Activated CD8-positive, alpha-beta T cell treated with anti-CD3 and anti-CD28 coated beads, Interleukin-2, amount 10 ng/mL, durations not matched to agents 7 days and 5 days (primary cell): ENCODE measurements around the gene NDE1. TPM values are rescaled to one million over a fixed set of nuclear protein-coding genes. Genes with fewer than 3 reads are reported as not detected.

Experiments used
- ATAC-seq: fragments of 150-1000 bp; cut with Tn5 transposase; one replicate; pipeline ENCODE4 v1.10.0; 2021; ENCODE audit warnings: moderate library complexity
- CTCF ChIA-PET: fragments of 350-600 bp; sonication (Branson Sonifier 250); formaldehyde crosslinking; loops from one replicate; lab custom pipeline; 2021; ENCODE audit warnings: antibody characterized with exemption; lab: Charles Lee
- POLR2A ChIA-PET: fragments of 350-600 bp; sonication (Branson Sonifier 250); formaldehyde crosslinking; loops from one replicate; lab custom pipeline; 2021; ENCODE audit warnings: antibody characterized with exemption; lab: Charles Lee
- DNase-seq: peaks from one replicate; pipeline ENCODE4 v3.0.0-alpha.2; 2020
- H3K27ac Mint-ChIP-seq: one replicate; pipeline ENCODE4 v1.8.0; 2021; ENCODE audit warnings: mild to moderate bottlenecking, mixed read lengths
- H3K27me3 Mint-ChIP-seq: one replicate; pipeline ENCODE4 v1.8.0; 2021; ENCODE audit warnings: low read depth, mixed read lengths
- H3K36me3 Mint-ChIP-seq: one replicate; pipeline ENCODE4 v1.8.0; 2021; ENCODE audit warnings: low read depth, mixed read lengths
- H3K4me1 Mint-ChIP-seq: one replicate; pipeline ENCODE4 v1.8.0; 2021; ENCODE audit warnings: low read depth, mixed read lengths
- H3K4me3 Mint-ChIP-seq: one replicate; pipeline ENCODE4 v1.8.0; 2021; ENCODE audit warnings: mild to moderate bottlenecking, mixed read lengths
- H3K9me3 Mint-ChIP-seq: one replicate; pipeline ENCODE4 v1.8.0; 2022; ENCODE audit warnings: mixed read lengths; ENCODE audit not compliant: insufficient read depth
- total RNA-seq, 2 experiments: library from RNA; stranded (reverse); gene quantifications; one replicate each; pipeline ENCODE4 v1.2.3, GENCODE V29; 2021

Gene NDE1
- total RNA-seq, 2 experiments from 2014 or later: 140 to 141 TPM

DNA sequence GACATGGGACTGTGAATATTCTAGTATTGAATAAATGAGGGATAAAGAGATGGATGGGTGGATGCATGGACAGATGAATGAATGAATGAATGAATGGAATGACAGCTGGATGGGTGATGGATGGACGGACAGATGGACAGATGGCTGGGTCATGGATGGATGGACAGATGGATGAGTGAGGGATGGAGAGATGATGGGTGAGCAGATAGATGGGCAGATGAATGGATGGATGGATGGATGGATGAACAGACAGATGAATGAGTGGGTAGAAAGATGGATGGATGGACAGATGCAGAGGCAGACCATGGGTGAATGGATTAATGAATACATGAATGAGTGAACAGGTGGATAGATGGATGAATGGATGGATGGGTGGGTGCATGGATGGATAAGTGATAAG is 110.1 kb downstream of the NDE1 start:
- no peak for ATAC-seq
- no peak for DNase-seq
- no peaks in the 10 kb centered on the region for H3K36me3 Mint-ChIP-seq
- peaks cover 7% of the 10 kb centered on the region for H3K27me3 Mint-ChIP-seq
- H3K4me1 Mint-ChIP-seq: peaks cover 9% of the 10 kb centered on the region
- CTCF ChIA-PET: interaction anchor here (0.6 to 1.0 kb wide), 3 partner anchors 56 to 63 kb away, joined by 3 read pairs; no protein-coding TSS in a partner anchor
- POLR2A ChIA-PET: interaction anchor here (0.7 kb wide), 1 partner anchor 18 kb away, joined by 3 read pairs; no protein-coding TSS in a partner anchor
- no peak overlapping the region for H3K27ac Mint-ChIP-seq
- no peaks in the 10 kb centered on the region for H3K9me3 Mint-ChIP-seq
- H3K4me3 Mint-ChIP-seq: no peak overlapping the region

DNA sequence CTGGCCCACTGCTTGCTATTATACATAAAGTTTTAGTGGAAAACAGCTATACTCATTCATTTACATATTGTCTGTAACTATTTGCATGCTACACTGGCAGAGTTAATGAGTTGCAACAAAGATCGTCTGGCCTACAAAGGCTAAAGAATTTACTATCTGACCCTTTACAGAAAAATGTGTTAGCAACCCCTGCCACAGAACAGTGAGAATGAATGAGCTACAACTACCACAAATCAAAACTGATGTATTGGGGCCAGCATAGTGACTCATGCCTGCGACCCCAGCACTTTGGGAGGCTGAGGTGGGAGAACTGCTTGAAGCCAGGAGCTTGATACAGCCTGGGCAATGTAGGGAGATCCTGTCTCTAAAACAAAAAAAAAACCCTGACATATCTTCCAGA is 114.1 kb downstream of the NDE1 start:
- POLR2A ChIA-PET: no interaction called here
- CTCF ChIA-PET: interaction anchor here (0.9 to 2.0 kb wide), 3 partner anchors 8 to 57 kb away, joined by 3 to 5 read pairs (median 4); no protein-coding TSS in a partner anchor
- no peak overlapping the region for H3K27ac Mint-ChIP-seq

DNA sequence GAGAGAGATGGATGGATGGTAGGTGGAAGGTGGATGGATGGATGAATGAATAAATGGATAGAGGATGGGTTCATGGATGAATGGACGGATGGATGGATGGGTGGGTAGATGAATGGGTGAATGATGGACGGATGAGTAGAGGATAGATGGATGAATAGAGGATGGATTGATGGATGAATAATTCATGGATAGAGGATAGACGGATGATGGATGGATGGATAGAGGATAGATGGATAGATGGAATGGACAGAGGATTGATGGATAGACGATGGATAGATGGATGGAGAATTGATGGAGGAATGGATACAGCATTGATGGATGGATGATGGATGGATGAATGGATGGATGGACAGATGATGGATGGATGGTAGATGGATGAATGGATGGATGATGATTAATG is 115.1 kb downstream of the NDE1 start:
- POLR2A ChIA-PET: no interaction called here
- no peak for ATAC-seq
- CTCF ChIA-PET: interaction anchor here (0.5 to 2.4 kb wide), 10 partner anchors 11 to 363 kb away, joined by 3 to 11 read pairs (median 3); no protein-coding TSS in a partner anchor
- Mint-ChIP-seq H3K9me3 (no peaks in the 10 kb centered on the region), H3K27ac (no peak overlapping the region), H3K36me3 (no peaks in the 10 kb centered on the region), H3K27me3 (peaks cover 7% of the 10 kb centered on the region), H3K4me3 (no peak overlapping the region), H3K4me1 (peaks cover 3% of the 10 kb centered on the region)
- DNase-seq: no peak

More for the DNA sequence above, 114.1 kb downstream of the NDE1 start:
- Mint-ChIP-seq H3K36me3 (no peaks in the 10 kb centered on the region), H3K9me3 (no peaks in the 10 kb centered on the region), H3K4me3 (no peak overlapping the region), H3K4me1 (peaks cover 3% of the 10 kb centered on the region), H3K27me3 (peaks cover 7% of the 10 kb centered on the region)
- DNase-seq (no peak), ATAC-seq (no peak)

DNA sequence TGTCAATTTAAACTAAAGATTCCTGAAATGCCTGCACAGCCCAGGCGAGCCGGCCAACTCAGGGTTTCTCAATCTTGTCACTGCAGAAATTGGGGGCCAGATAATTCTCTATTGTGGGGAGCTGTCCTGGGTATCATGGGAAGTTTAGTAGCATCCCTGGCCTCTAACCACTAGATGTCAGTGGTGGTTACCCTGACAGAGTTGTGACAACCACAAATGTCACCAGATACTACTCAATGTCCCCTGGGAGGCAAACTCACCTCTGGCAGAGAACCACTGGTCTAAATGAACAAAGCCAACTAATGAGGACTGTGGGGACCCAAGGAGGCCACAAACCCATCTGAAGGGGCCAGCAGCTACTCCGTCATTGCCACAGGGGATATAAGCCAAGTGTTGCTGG is 115.8 kb downstream of the NDE1 start:
- H3K27ac Mint-ChIP-seq: no peak overlapping the region
- H3K36me3 Mint-ChIP-seq: no peaks in the 10 kb centered on the region
- DNase-seq (peak; percentile 60), ATAC-seq (peak; percentile 79)
- ChIA-PET POLR2A (no interaction called here), CTCF (interaction anchor here (0.5 to 2.4 kb wide), 10 partner anchors 11 to 362 kb away, joined by 3 to 11 read pairs (median 3); no protein-coding TSS in a partner anchor)
- H3K27me3 Mint-ChIP-seq: peaks cover 7% of the 10 kb centered on the region
- no peak overlapping the region for H3K4me3 Mint-ChIP-seq
- H3K9me3 Mint-ChIP-seq: no peaks in the 10 kb centered on the region
- H3K4me1 Mint-ChIP-seq: peaks cover 3% of the 10 kb centered on the region

DNA sequence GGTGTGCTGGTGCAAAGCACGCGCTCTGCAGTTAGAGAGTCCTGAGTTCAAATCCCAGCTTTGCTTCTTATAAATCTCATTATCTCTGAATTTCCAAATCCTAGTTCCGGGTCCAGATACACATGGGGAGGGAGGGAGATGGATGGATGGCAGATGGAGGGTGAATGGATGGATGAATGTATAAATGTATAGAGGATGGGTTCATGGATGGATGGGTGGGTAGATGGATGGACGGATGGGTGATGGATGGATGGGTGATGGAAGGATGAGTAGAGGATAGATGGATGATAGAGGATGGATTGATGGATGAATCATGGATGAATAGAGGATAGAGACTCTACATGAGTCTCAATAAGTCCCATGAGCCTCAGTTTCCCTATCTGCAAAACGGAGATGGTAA is 116.9 kb downstream of the NDE1 start:
- ChIA-PET CTCF (interaction anchor here (1.5 to 2.4 kb wide), 3 partner anchors 10 to 361 kb away, joined by 3 to 11 read pairs (median 6); no protein-coding TSS in a partner anchor), POLR2A (no interaction called here)
- DNase-seq: no peak
- Mint-ChIP-seq H3K27ac (no peak overlapping the region), H3K27me3 (peaks cover 4% of the 10 kb centered on the region), H3K36me3 (no peaks in the 10 kb centered on the region), H3K4me1 (peaks cover 3% of the 10 kb centered on the region), H3K9me3 (no peaks in the 10 kb centered on the region), H3K4me3 (no peak overlapping the region)
- no peak for ATAC-seq

DNA sequence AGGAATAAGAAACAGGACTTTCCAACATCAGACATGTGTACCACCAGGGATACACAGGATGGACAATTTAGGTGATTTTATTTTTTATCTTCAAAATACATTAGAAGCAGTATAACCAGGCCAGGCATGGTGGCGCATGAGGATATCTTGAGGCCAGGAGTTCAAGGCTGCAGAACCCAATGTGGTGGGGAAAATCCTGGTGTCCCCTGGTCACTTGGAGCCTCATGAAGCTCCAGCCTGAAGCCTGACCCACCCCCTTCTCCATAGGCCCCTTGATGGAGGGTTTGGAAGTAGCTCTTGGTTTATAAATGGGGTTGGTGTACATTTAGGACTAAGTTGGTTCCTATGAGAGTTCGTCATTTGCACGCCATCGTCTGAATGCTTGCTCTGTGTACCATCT is 118.2 kb downstream of the NDE1 start:
- H3K27ac Mint-ChIP-seq: no peak overlapping the region
- DNase-seq (no peak), ATAC-seq (no peak)
- peaks cover 3% of the 10 kb centered on the region for H3K4me1 Mint-ChIP-seq
- H3K36me3 Mint-ChIP-seq: no peaks in the 10 kb centered on the region
- ChIA-PET POLR2A (no interaction called here), CTCF (interaction anchor here (0.7 kb wide), 1 partner anchor 359 kb away, joined by 3 read pairs; no protein-coding TSS in a partner anchor)
- H3K27me3 Mint-ChIP-seq: no peaks in the 10 kb centered on the region
- no peaks in the 10 kb centered on the region for H3K9me3 Mint-ChIP-seq
- H3K4me3 Mint-ChIP-seq: no peak overlapping the region

DNA sequence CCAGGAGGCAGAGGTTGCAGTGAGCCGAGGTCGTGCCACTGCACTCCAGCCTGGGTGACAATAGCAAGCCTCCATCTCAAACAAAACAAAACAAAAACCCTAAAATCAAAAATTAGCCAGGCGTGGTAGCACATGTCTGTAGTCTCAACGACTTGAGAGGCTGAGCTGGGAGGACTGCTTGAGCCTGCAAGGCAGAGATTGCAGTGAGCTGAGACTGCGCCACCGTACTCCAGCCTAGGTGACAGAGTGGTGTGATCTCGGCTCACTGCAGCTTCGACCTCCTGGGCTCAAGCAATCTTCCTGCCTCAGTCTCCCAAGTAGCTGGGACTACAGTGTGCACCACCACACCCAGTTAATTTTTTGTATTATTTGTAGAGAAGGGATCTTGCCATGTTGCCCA is 119.2 kb downstream of the NDE1 start:
- H3K4me3 Mint-ChIP-seq: no peak overlapping the region
- POLR2A ChIA-PET: no interaction called here
- DNase-seq (no peak), ATAC-seq (no peak)
- no peaks in the 10 kb centered on the region for H3K9me3 Mint-ChIP-seq
- CTCF ChIA-PET: interaction anchor here (0.7 kb wide), 1 partner anchor 358 kb away, joined by 3 read pairs; no protein-coding TSS in a partner anchor
- H3K36me3 Mint-ChIP-seq: no peaks in the 10 kb centered on the region
- peaks cover 3% of the 10 kb centered on the region for H3K4me1 Mint-ChIP-seq
- H3K27ac Mint-ChIP-seq: no peak overlapping the region
- peaks cover 3% of the 10 kb centered on the region for H3K27me3 Mint-ChIP-seq

DNA sequence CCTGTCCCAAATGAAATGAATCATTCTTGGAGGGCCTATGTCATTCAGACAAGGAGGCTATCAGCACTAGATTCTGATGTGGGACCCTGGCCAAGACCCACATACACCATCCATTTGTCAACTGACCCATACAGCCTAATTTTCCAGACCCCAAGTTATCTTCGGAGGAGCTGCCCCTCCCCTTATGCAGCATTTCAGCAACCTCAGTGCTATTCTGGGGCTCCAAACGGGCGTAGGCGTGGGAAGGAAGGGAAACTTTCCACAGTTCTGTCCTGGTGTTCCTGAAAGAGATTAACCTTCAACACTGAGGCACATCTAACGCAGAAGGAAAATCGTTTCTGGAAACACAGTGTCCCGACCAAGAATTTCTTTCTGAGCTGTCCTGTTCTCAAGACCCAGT is 120.1 kb downstream of the NDE1 start:
- DNase-seq (no peak), ATAC-seq (no peak)
- no peak overlapping the region for H3K27ac Mint-ChIP-seq
- peaks cover 3% of the 10 kb centered on the region for H3K4me1 Mint-ChIP-seq
- no peaks in the 10 kb centered on the region for H3K36me3 Mint-ChIP-seq
- CTCF ChIA-PET: no interaction called here
- no peaks in the 10 kb centered on the region for H3K9me3 Mint-ChIP-seq
- H3K4me3 Mint-ChIP-seq: no peak overlapping the region
- H3K27me3 Mint-ChIP-seq: peaks cover 3% of the 10 kb centered on the region
- POLR2A ChIA-PET: no interaction called here

DNA sequence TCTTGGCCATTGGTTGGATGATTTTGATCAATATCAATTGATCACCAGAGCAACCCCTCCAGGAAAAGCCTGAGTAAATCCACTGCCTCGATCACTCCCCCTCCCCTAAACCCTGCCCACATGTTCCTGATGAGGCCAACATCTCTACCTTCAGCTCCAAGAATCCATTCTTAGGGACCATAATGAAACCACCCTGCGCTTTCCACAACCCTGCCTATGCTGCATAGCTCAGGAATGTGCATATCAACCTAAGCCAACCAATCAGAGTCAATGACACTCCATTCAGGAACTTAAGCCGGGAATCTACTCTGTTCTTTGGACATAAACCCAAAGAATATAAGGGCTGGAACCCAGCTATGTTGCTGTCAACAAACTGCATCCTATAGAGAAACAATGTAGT is 120.5 kb downstream of the NDE1 start:
- Mint-ChIP-seq H3K27ac (no peak overlapping the region), H3K4me3 (no peak overlapping the region)

DNA sequence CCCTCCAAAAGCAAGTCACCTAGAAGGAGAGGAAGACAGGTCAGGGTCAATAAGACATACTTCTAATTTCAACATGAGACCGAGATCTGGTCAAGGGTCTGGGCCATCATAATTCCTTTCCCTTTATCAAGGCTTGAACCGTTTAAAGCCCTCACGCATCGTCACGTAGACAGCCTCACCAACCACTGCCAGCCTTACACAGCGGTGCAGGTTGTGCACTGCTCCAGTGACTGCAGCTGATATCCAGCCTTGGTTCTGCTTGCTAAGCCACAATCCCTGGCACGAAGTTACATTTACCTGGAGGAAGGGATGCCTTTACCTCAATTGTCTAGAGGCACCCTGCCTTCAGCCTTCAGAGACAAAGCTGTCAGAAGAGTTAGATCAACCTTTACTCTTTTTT is 121.6 kb downstream of the NDE1 start:
- Mint-ChIP-seq H3K4me1 (no peaks in the 10 kb centered on the region), H3K27ac (no peak overlapping the region), H3K27me3 (peaks cover 8% of the 10 kb centered on the region), H3K4me3 (no peak overlapping the region), H3K9me3 (no peaks in the 10 kb centered on the region), H3K36me3 (no peaks in the 10 kb centered on the region)
- CTCF ChIA-PET: interaction anchor here (0.9 kb wide), 1 partner anchor 16 kb away, joined by 5 read pairs; no protein-coding TSS in a partner anchor
- no peak for ATAC-seq
- no peak for DNase-seq
- POLR2A ChIA-PET: no interaction called here

More for the DNA sequence above, 120.5 kb downstream of the NDE1 start:
- Mint-ChIP-seq H3K27me3 (peaks cover 5% of the 10 kb centered on the region), H3K9me3 (no peaks in the 10 kb centered on the region), H3K4me1 (peaks cover 3% of the 10 kb centered on the region), H3K36me3 (no peaks in the 10 kb centered on the region)
- no peak for DNase-seq
- ChIA-PET CTCF (no interaction called here), POLR2A (no interaction called here)
- no peak for ATAC-seq

DNA sequence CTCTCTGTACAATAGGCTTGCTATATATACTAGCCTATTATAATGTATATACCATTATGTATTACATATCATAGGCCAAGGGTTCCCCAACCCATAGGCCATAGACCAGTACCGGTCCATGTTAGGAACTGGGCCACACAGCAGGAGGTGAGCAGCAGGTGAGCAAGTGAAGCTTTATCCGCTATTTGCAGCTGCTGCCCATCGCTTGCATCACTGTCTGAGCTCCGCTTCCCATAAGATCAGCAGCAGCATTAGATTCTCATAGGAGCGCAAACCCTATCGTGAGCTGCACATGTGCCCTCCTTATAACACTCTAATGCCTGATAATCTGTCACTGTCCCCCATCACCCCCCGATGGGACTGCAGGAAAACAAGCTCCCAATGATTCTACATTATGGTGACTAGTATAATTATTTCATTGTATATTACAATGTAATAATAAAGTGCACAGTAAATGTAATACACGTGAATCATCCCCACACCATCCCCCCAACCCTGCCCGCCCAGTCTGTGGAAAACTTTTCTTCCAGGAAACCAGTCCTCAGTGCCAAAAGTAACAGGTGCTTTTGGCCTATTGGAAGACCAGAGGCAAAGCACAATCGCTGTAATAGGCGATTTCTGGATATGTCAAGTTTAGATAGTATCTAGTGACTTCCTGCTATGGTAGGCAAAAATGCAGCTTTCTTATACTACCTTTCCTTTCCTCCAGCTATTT is 122.7 kb downstream of the NDE1 start:
- CTCF ChIA-PET: interaction anchor here (0.9 kb wide), 1 partner anchor 17 kb away, joined by 5 read pairs; no protein-coding TSS in a partner anchor
- ATAC-seq (no peak), DNase-seq (no peak)
- Mint-ChIP-seq H3K27me3 (peaks cover 8% of the 10 kb centered on the region), H3K4me1 (no peaks in the 10 kb centered on the region), H3K4me3 (no peak overlapping the region), H3K9me3 (no peaks in the 10 kb centered on the region), H3K36me3 (no peaks in the 10 kb centered on the region), H3K27ac (no peak overlapping the region)
- POLR2A ChIA-PET: no interaction called here

DNA sequence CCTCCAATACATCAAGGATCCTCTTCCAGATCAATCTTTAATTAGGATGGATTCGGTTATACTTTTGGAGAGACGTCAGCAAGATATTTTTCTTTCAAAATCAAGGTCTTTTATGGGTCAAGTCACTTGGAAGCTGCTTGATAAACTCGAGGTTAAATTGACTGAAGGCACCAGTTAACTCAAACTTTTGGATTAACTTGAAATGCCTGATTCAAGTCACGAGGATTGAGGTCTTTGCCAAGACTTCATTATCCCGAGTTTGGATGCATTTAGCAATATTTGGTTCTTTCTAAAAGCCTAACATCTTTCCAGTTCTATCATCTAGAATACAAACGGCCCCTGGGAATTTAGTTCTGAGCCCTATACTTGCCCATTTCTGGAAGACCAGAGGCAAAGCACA is 123.9 kb downstream of the NDE1 start:
- Mint-ChIP-seq H3K27ac (no peak overlapping the region), H3K27me3 (peaks cover 8% of the 10 kb centered on the region), H3K4me3 (no peak overlapping the region), H3K4me1 (no peaks in the 10 kb centered on the region), H3K36me3 (no peaks in the 10 kb centered on the region), H3K9me3 (no peaks in the 10 kb centered on the region)
- DNase-seq (no peak), ATAC-seq (no peak)
- POLR2A ChIA-PET: no interaction called here
- CTCF ChIA-PET: no interaction called here
